HUES64 (cell line): ENCODE measurements around the gene UBAC1.

ENCODE experiments used
- H3K27ac ChIP-seq: 2 replicates; pipeline ENCODE4 v1.7.0; 2013; ENCODE audit warnings: low read depth, low read length, inconsistent platforms
- H3K27me3 ChIP-seq: 2 replicates; pipeline ENCODE4 v1.6.1; 2013; ENCODE audit warnings: mild to moderate bottlenecking, low read length; ENCODE audit not compliant: insufficient read depth
- H3K36me3 ChIP-seq: 2 replicates; pipeline ENCODE4 v1.6.1; 2013; ENCODE audit warnings: mild to moderate bottlenecking, low read length; ENCODE audit not compliant: insufficient read depth
- H3K4me1 ChIP-seq: 2 replicates; pipeline ENCODE4 v1.6.1; 2013; ENCODE audit warnings: mild to moderate bottlenecking, low read length, moderate library complexity; ENCODE audit not compliant: insufficient read depth
- H3K4me3 ChIP-seq: 2 replicates; pipeline ENCODE4 v1.5.1; 2013; ENCODE audit warnings: mild to moderate bottlenecking, low read length, moderate library complexity
- H3K9ac ChIP-seq: 2 replicates; pipeline ENCODE4 v1.6.1; 2013; ENCODE audit warnings: mild to moderate bottlenecking, low read depth, low read length
- H3K9me3 ChIP-seq: 2 replicates; pipeline ENCODE4 v1.6.1; 2013; ENCODE audit warnings: low read depth, low read length; ENCODE audit not compliant: insufficient read depth
- WGBS: fragments of 150-250, 120-280 bp; methylation state at CpG from one replicate; pipeline ENCODE4 v1.1.7; 2013; ENCODE audit warnings: missing lambda C conversion rate; 5-methylcytosine and 5-hydroxymethylcytosine counted together

UBAC1 gene

GRCh38 chr9:135993409-135993742 lies 32.2 kb upstream of the UBAC1 start:
- 58% methylated on average over 11 of the region's 13 CpGs for WGBS
- Histone ChIP-seq H3K9me3 (no peaks in the 10 kb centered on the region), H3K27ac (peak overlapping the region; percentile 44), H3K36me3 (no peaks in the 10 kb centered on the region), H3K4me1 (peaks cover 27% of the 10 kb centered on the region), H3K4me3 (peak overlapping the region; percentile 43; the same call in 1 of the 2 replicates), H3K27me3 (no peaks in the 10 kb centered on the region), H3K9ac (peak overlapping the region; percentile 37)

- H3K27ac ChIP-seq = peak overlapping the region; percentile 44
- H3K36me3 ChIP-seq = no peaks in the 10 kb centered on the region
- H3K4me3 ChIP-seq = peak overlapping the region; percentile 43
- H3K4me1 ChIP-seq = peaks cover 27% of the 10 kb centered on the region
- peak overlapping the region; percentile 37 for H3K9ac ChIP-seq
- no peaks in the 10 kb centered on the region for H3K9me3 ChIP-seq
- WGBS = 11% methylated on average over 31 of the region's 32 CpGs
- H3K27me3 ChIP-seq = no peaks in the 10 kb centered on the region
These were observed 31.6 kb upstream of the UBAC1 start for GRCh38 chr9:135992486-135993408.

GRCh38 chr9:135991771-135992170 lies 30.6 kb upstream of the UBAC1 start:
- Histone ChIP-seq H3K36me3 (no peaks in the 10 kb centered on the region), H3K4me1 (peaks cover 27% of the 10 kb centered on the region), H3K9me3 (no peaks in the 10 kb centered on the region), H3K4me3 (no peak overlapping the region), H3K27me3 (no peaks in the 10 kb centered on the region), H3K9ac (no peak overlapping the region), H3K27ac (no peak overlapping the region)
- 87% methylated on average over 18 of the region's 18 CpGs for WGBS

GRCh38 chr9:135990468-135991429 lies 29.6 kb upstream of the UBAC1 start:
- H3K27me3 ChIP-seq = no peaks in the 10 kb centered on the region
- WGBS = 54% methylated on average over 20 of the region's 21 CpGs
- no peaks in the 10 kb centered on the region for H3K9me3 ChIP-seq
- H3K27ac ChIP-seq = no peak overlapping the region
- H3K4me1 ChIP-seq = peaks cover 27% of the 10 kb centered on the region
- H3K4me3 ChIP-seq = no peak overlapping the region
- H3K9ac ChIP-seq = no peak overlapping the region
- H3K36me3 ChIP-seq = no peaks in the 10 kb centered on the region

GRCh38 chr9:135989722-135990467 lies 28.7 kb upstream of the UBAC1 start:
- no peaks in the 10 kb centered on the region for H3K27me3 ChIP-seq
- no peaks in the 10 kb centered on the region for H3K36me3 ChIP-seq
- no peak overlapping the region for H3K4me3 ChIP-seq
- H3K9ac ChIP-seq = no peak overlapping the region
- H3K27ac ChIP-seq = no peak overlapping the region
- peaks cover 27% of the 10 kb centered on the region for H3K4me1 ChIP-seq
- no peaks in the 10 kb centered on the region for H3K9me3 ChIP-seq
- 75% methylated on average over 36 of the region's 36 CpGs for WGBS

- Histone ChIP-seq H3K4me1 (peaks cover 25% of the 10 kb centered on the region), H3K27me3 (no peaks in the 10 kb centered on the region), H3K9me3 (no peaks in the 10 kb centered on the region), H3K36me3 (no peaks in the 10 kb centered on the region), H3K9ac (no peak overlapping the region), H3K4me3 (no peak overlapping the region), H3K27ac (no peak overlapping the region)
- WGBS = 89% methylated on average over 8 of the region's 8 CpGs
These were observed 28.0 kb upstream of the UBAC1 start for GRCh38 chr9:135989157-135989556.

GRCh38 chr9:135988493-135988892 lies 27.3 kb upstream of the UBAC1 start:
- Histone ChIP-seq H3K36me3 (no peaks in the 10 kb centered on the region), H3K27ac (no peak overlapping the region), H3K4me3 (no peak overlapping the region), H3K27me3 (no peaks in the 10 kb centered on the region), H3K4me1 (peaks cover 18% of the 10 kb centered on the region), H3K9me3 (no peaks in the 10 kb centered on the region), H3K9ac (no peak overlapping the region)
- 93% methylated on average over 17 of the region's 17 CpGs for WGBS

GRCh38 chr9:135987838-135988404 lies 26.7 kb upstream of the UBAC1 start:
- H3K9me3 ChIP-seq = no peaks in the 10 kb centered on the region
- 95% methylated on average over 16 of the region's 16 CpGs for WGBS

GRCh38 chr9:135986605-135987004 lies 25.4 kb upstream of the UBAC1 start:
- Histone ChIP-seq H3K27me3 (no peaks in the 10 kb centered on the region), H3K4me3 (no peak overlapping the region), H3K36me3 (no peaks in the 10 kb centered on the region), H3K9me3 (no peaks in the 10 kb centered on the region), H3K9ac (no peak overlapping the region), H3K27ac (no peak overlapping the region), H3K4me1 (no peaks in the 10 kb centered on the region)
- 92% methylated on average over 15 of the region's 15 CpGs for WGBS

More at GRCh38 chr9:135987838-135988404, 26.7 kb upstream of the UBAC1 start:
- Histone ChIP-seq H3K36me3 (no peaks in the 10 kb centered on the region), H3K27me3 (no peaks in the 10 kb centered on the region), H3K9ac (no peak overlapping the region), H3K4me1 (peaks cover 13% of the 10 kb centered on the region), H3K4me3 (no peak overlapping the region), H3K27ac (no peak overlapping the region)

- H3K36me3 ChIP-seq = no peaks in the 10 kb centered on the region
- H3K9ac ChIP-seq = no peak overlapping the region
- WGBS = 92% methylated on average over 21 of the region's 21 CpGs
- H3K4me3 ChIP-seq = no peak overlapping the region
- H3K9me3 ChIP-seq = no peaks in the 10 kb centered on the region
- no peaks in the 10 kb centered on the region for H3K27me3 ChIP-seq
- no peak overlapping the region for H3K27ac ChIP-seq
- no peaks in the 10 kb centered on the region for H3K4me1 ChIP-seq
These were observed 24.7 kb upstream of the UBAC1 start for GRCh38 chr9:135985889-135986288.
